GM12878 (cell line): ENCODE data around the gene SPTA1. TPM values are rescaled to one million over a fixed set of nuclear protein-coding genes. Genes with fewer than 3 reads are reported as not detected.

Experiments used
- ATAC-seq: fragments of 200-7000 bp; cut with Tn5 transposase; 3 replicates; pipeline ENCODE4 v1.9.1; 2020; ENCODE audit warnings: mild to moderate bottlenecking, moderate library complexity
- BruUV-seq: library from RNA; stranded (reverse); fragments of 400-500 nt; replicated peaks from 2 replicates; lab custom pipeline; 2021; lab: Mats Ljungman, UMichigan
- CTCF ChIA-PET: fragments of 300-600 bp; sonication (Branson Sonifier 250); formaldehyde crosslinking; extraction: SDS; loops from one replicate; lab custom pipeline; 2021; ENCODE audit warnings: inconsistent platforms; lab: Yijun Ruan, JAX
- POLR2A ChIA-PET: fragments of 350-600 bp; formaldehyde crosslinking; extraction: SDS; loops from one replicate; lab custom pipeline; 2021; ENCODE audit warnings: inconsistent platforms; lab: Charles Lee
- RAD21 ChIA-PET: fragments of 300-600 bp; sonication (Branson Sonifier 250); formaldehyde crosslinking; loops from one replicate; lab custom pipeline; 2023; ENCODE audit warnings: antibody characterized with exemption; ENCODE audit not compliant: unreplicated experiment; lab: Charles Lee
- SMC1A ChIA-PET: fragments of 300-600 bp; sonication (Branson Sonifier 250); formaldehyde crosslinking; loops from one replicate; lab custom pipeline; 2023; ENCODE audit not compliant: unreplicated experiment, uncharacterized antibody; lab: Charles Lee
- DNase-seq: peaks from one replicate; pipeline ENCODE4 v3.0.0-alpha.2; 2011; ENCODE audit warnings: low read depth, low spot score
- FAIRE-seq: peaks from 3 replicates; lab custom pipeline; 2011; peaks lifted over from hg19 to GRCh38; lab: Jason Lieb, UNC
- H2AFZ ChIP-seq: 2 replicates; pipeline ENCODE4 v1.6.0; 2011; ENCODE audit warnings: low read depth, low read length, control low read depth; ENCODE audit not compliant: control insufficient read depth
- H3K27ac ChIP-seq: 2 replicates; pipeline ENCODE4 v1.5.1; 2011; ENCODE audit warnings: control low read depth; ENCODE audit not compliant: control insufficient read depth, insufficient read depth
- H3K27me3 ChIP-seq, 2 experiments: replicated peaks in 1 of 2; 2 replicates each; pipeline versions ENCODE4 v1.6.0 to v1.6.1; 2011; ENCODE audit warnings: low read length in 1 of 2; ENCODE audit not compliant: control insufficient read depth in 2 of 2, insufficient read depth in 2 of 2
- H3K36me3 ChIP-seq, 2 experiments: 2 replicates each; pipeline ENCODE4 v1.5.1; 2011; ENCODE audit warnings: low read length in 1 of 2; ENCODE audit not compliant: control insufficient read depth in 2 of 2, insufficient read depth in 2 of 2
- H3K4me1 ChIP-seq: 2 replicates; pipeline ENCODE4 v1.6.1; 2011; ENCODE audit warnings: mild to moderate bottlenecking, low read length, moderate library complexity, mixed read lengths; ENCODE audit not compliant: control insufficient read depth, insufficient read depth
- H3K4me2 ChIP-seq: 2 replicates; pipeline ENCODE4 v1.6.0; 2011; ENCODE audit warnings: control low read depth; ENCODE audit not compliant: control insufficient read depth, insufficient read depth
- H3K4me3 ChIP-seq: fragments of 200-600 bp; sonication (generic); 2 replicates; pipeline ENCODE4 v1.5.1; 2016
- H3K79me2 ChIP-seq: 2 replicates; pipeline ENCODE4 v1.6.0; 2011; ENCODE audit warnings: low read length; ENCODE audit not compliant: control insufficient read depth, insufficient read depth
- H3K9ac ChIP-seq: 2 replicates; pipeline ENCODE4 v1.8.0; 2011; ENCODE audit warnings: low read length, control low read depth, mixed read lengths; ENCODE audit not compliant: control insufficient read depth, insufficient read depth
- H3K9me3 ChIP-seq: replicated peaks from 3 replicates; pipeline ENCODE4 v1.5.1; 2011; ENCODE audit warnings: mild to moderate bottlenecking, low read length; ENCODE audit not compliant: control insufficient read depth, insufficient read depth
- H4K20me1 ChIP-seq: 2 replicates; pipeline ENCODE4 v1.6.0; 2011; ENCODE audit not compliant: control insufficient read depth, insufficient read depth
- BMI1 ChIP-seq: fragments of 450-650 bp; IDR thresholded peaks from 2 replicates; pipeline ENCODE4 v1.6.1; 2016; ENCODE audit warnings: mild to moderate bottlenecking, moderate library complexity, borderline replicate concordance
- EZH2 ChIP-seq: IDR thresholded peaks from 2 replicates; pipeline ENCODE4 v1.6.1; 2012; ENCODE audit warnings: low read depth, mild to moderate bottlenecking, control low read depth, inconsistent platforms, low read length, borderline replicate concordance; ENCODE audit not compliant: control insufficient read depth
- IRF4 ChIP-seq: IDR thresholded peaks from 2 replicates; pipeline ENCODE4 v1.6.1; 2011; ENCODE audit warnings: low read depth, low read length
- LARP7 ChIP-seq: fragments of 450-650 bp; IDR thresholded peaks from 2 replicates; pipeline ENCODE4 v1.6.1; 2017; ENCODE audit warnings: mild to moderate bottlenecking
- MTA3 ChIP-seq: IDR thresholded peaks from 2 replicates; pipeline ENCODE4 v1.6.1; 2012; ENCODE audit warnings: low read length, inconsistent platforms, borderline replicate concordance
- MYB ChIP-seq: fragments of 150-350 bp; IDR thresholded peaks from 2 replicates; pipeline ENCODE4 v1.6.1; 2014; ENCODE audit warnings: mild to moderate bottlenecking, low read depth, low read length, borderline replicate concordance
- PAX5 ChIP-seq: IDR thresholded peaks from 2 replicates; pipeline ENCODE4 v1.6.1; 2011; ENCODE audit warnings: low read depth, low read length, borderline replicate concordance
- SP1 ChIP-seq: IDR thresholded peaks from one replicate; pipeline ENCODE4 v1.6.1; 2011; ENCODE audit warnings: low read depth, low read length
- TCF12 ChIP-seq: IDR thresholded peaks from 2 replicates; pipeline ENCODE4 v1.6.1; 2011; ENCODE audit warnings: low read depth, mild to moderate bottlenecking, low read length
- ZNF384 ChIP-seq: IDR thresholded peaks from 2 replicates; pipeline ENCODE4 v1.6.1; 2012; ENCODE audit warnings: low read depth, mild to moderate bottlenecking, low read length, improper control_type of control experiment, borderline replicate concordance
- WGBS: methylation state at CpG from one replicate; pipeline ENCODE4 v1.1.6; 2016; ENCODE audit warnings: low lambda C conversion rate; ENCODE audit not compliant: insufficient replicate concordance, insufficient coverage; ENCODE audit errors: missing lambda C conversion rate; 5-methylcytosine and 5-hydroxymethylcytosine counted together
- in situ Hi-C: fragments of 300-500 bp; cut with MboI; formaldehyde crosslinking; loops from 9 replicates; pipeline ENCODE4 v1.14.3; 2018; ENCODE audit warnings: mixed read lengths
- intact Hi-C: fragments of 100-400 bp; cut with micrococcal nuclease; formaldehyde crosslinking; loops from one replicate; pipeline ENCODE4 v1.14.2; 2022; ENCODE audit not compliant: unreplicated experiment
- polyA plus RNA-seq, 11 experiments: library from polyadenylated mRNA; depleted of rRNA in 4 of 11; unstranded in 6 of 11; stranded (reverse) in 5 of 11; fragments of >200 nt; fragmentation: Nextera tagmentation in 4 of 11; fragmentation: Illumina TruSeq in 1 of 11; extraction: Ambion mirVana in 4 of 11; extraction: Trizol in 1 of 11; gene quantifications; 1 replicate in 1 of 11; 2 replicates in 10 of 11; pipeline versions ENCODE4 v1.2.1 to v1.2.3, GENCODE V29; 2011 to 2016; ENCODE audit warnings: inconsistent platforms in 2 of 11, missing spikeins in 2 of 11, low read depth in 1 of 11
- total RNA-seq, 4 experiments: library from RNA; depleted of rRNA in 3 of 4; stranded (reverse); fragments of >200 nt in 3 of 4; fragmentation: Illumina TruSeq in 1 of 4; extraction: Trizol in 1 of 4; gene quantifications; 2 replicates each; pipeline versions ENCODE4 v1.2.1 to v1.2.3, GENCODE V29; 2013 to 2021
- TF ChIP-seq, protein P1 (sequence below): fragments of 450-650 bp; IDR thresholded peaks from 2 replicates; pipeline ENCODE4 v1.6.1; 2018; ENCODE audit warnings: borderline replicate concordance, mild to moderate bottlenecking; ENCODE audit not compliant: partially characterized antibody
- TF ChIP-seq, protein P2 (sequence below): fragments of 450-650 bp; IDR thresholded peaks from 2 replicates; pipeline ENCODE4 v1.6.1; 2014; ENCODE audit warnings: mild to moderate bottlenecking
- TF ChIP-seq, protein P3 (sequence below): IDR thresholded peaks from 2 replicates; pipeline ENCODE4 v1.6.1; 2012; ENCODE audit warnings: low read depth, low read length, improper control_type of control experiment

SPTA1 gene
- total and polyA plus RNA-seq, 10 of the 15 experiments (the other 5 are each of a cell fraction or from before 2014, with no cell fraction given) = under 0.01 to 0.21 (median 0.12) TPM; not detected in 5

DNA sequence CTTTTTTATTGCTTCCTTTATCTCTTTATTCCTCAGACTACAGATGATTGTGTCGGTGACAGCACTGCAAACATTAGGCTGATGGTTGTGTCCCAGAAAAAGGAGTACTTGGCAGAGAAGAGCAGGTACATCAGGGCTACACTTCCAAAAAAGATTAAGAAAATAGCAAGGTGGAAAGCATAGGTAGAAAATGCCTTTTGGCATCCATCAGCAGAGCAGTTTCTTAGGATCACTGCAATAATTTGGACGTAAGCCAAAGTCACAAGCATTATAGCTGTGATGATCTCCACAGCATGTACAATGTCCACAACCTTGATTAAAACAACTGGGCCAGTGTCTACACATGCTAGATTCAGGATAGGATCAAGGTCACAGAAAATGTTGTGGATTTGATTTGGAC lies 8.1 kb upstream of the SPTA1 start:
- H4K20me1 ChIP-seq = no peaks in the 10 kb centered on the region
- RAD21 ChIA-PET = no interaction called here
- no peaks in the 10 kb centered on the region for H3K79me2 ChIP-seq
- POLR2A ChIA-PET = no interaction called here
- H3K4me3 ChIP-seq = no peak overlapping the region
- in situ Hi-C loops = no loop called here
- no peaks in the 10 kb centered on the region for H3K36me3 ChIP-seq
- BruUV-seq = no TSS peak
- H3K9ac ChIP-seq = no peak overlapping the region
- H3K4me2 ChIP-seq = no peak overlapping the region
- no peaks in the 10 kb centered on the region for H3K4me1 ChIP-seq
- H2AFZ ChIP-seq = no peak overlapping the region
- intact Hi-C loops = no loop called here
- 75% methylated on average over 2 of the region's 2 CpGs for WGBS
- DNase-seq = no peak
- no peaks in the 10 kb centered on the region for H3K9me3 ChIP-seq
- H3K27me3 ChIP-seq = no peaks in the 10 kb centered on the region
- CTCF ChIA-PET = no interaction called here
- no peak for ATAC-seq
- TF ChIP-seq TCF12 = no peak
- TF ChIP-seq LARP7 = no peak
- no peak for TF ChIP-seq SP1
- TF ChIP-seq EZH2 = no peak
- no peak for TF ChIP-seq BMI1
- TF ChIP-seq MYB = no peak
- TF ChIP-seq, protein P1, sequence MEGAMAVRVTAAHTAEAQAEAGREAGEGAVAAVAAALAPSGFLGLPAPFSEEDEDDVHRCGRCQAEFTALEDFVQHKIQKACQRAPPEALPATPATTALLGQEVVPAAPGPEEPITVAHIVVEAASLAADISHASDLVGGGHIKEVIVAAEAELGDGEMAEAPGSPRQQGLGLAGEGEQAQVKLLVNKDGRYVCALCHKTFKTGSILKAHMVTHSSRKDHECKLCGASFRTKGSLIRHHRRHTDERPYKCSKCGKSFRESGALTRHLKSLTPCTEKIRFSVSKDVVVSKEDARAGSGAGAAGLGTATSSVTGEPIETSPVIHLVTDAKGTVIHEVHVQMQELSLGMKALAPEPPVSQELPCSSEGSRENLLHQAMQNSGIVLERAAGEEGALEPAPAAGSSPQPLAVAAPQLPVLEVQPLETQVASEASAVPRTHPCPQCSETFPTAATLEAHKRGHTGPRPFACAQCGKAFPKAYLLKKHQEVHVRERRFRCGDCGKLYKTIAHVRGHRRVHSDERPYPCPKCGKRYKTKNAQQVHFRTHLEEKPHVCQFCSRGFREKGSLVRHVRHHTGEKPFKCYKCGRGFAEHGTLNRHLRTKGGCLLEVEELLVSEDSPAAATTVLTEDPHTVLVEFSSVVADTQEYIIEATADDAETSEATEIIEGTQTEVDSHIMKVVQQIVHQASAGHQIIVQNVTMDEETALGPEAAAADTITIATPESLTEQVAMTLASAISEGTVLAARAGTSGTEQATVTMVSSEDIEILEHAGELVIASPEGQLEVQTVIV = no peak
- TF ChIP-seq MTA3 = no peak
- TF ChIP-seq, protein P2, sequence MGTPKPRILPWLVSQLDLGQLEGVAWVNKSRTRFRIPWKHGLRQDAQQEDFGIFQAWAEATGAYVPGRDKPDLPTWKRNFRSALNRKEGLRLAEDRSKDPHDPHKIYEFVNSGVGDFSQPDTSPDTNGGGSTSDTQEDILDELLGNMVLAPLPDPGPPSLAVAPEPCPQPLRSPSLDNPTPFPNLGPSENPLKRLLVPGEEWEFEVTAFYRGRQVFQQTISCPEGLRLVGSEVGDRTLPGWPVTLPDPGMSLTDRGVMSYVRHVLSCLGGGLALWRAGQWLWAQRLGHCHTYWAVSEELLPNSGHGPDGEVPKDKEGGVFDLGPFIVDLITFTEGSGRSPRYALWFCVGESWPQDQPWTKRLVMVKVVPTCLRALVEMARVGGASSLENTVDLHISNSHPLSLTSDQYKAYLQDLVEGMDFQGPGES = no peak
- no peak for TF ChIP-seq IRF4
- no peak for TF ChIP-seq PAX5
- TF ChIP-seq, protein P3, sequence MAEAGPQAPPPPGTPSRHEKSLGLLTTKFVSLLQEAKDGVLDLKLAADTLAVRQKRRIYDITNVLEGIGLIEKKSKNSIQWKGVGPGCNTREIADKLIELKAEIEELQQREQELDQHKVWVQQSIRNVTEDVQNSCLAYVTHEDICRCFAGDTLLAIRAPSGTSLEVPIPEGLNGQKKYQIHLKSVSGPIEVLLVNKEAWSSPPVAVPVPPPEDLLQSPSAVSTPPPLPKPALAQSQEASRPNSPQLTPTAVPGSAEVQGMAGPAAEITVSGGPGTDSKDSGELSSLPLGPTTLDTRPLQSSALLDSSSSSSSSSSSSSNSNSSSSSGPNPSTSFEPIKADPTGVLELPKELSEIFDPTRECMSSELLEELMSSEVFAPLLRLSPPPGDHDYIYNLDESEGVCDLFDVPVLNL = no peak
- no peak for TF ChIP-seq ZNF384
- TF ChIP-seq, all 136 proteins: peak for 0
- FAIRE-seq = no peak
- H3K27ac ChIP-seq = no peak overlapping the region
- SMC1A ChIA-PET = no interaction called here
